NCI-H82 treated with DMSO at 0.1 percent for 48 hours (cell line): ENCODE results near the gene FAM3A.

Experiments used
- DNase-seq: peaks from one replicate; lab custom pipeline; 2025; ENCODE audit not compliant: unreplicated experiment; lab: John Stamatoyannopoulos, UW

Gene FAM3A

GRCh38 chrX:154481911-154482601, 34.0 kb downstream of the FAM3A start:
- no peak for DNase-seq

DNA sequence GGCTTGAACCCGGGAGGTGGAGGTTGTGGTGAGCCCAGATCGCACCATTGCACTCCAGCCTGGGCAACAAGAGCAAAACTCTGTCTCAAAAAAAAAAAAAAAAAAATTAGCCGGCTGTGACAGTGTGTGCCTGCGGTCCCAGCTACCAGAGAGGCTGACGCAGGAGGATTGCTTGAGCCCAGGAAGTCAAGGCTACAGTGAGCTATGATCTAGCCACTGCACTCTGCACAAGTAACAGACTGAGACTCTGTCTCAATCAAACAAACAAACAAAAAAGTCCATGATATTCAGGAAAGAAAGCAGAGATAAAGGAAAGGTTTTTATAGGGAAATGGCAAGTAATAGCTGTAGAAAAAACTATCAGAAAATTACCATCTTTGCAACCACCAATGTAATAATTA, 34.8 kb downstream of the FAM3A start:
- DNase-seq = no peak

GRCh38 chrX:154478728-154479622, 37.1 kb downstream of the FAM3A start, which contains the start of gene LAGE3:
Gene LAGE3 (minus strand): TSS chrX:154479281. CDS start chrX:154478915, 366 bp downstream.
- peak; percentile 44 for DNase-seq

- no peak for DNase-seq
These were observed 38.0 kb downstream of the FAM3A start for GRCh38 chrX:154477891-154478477.

- DNase-seq = no peak
These were observed 39.2 kb downstream of the FAM3A start for GRCh38 chrX:154476821-154477220.

GRCh38 chrX:154473683-154474082, 42.3 kb downstream of the FAM3A start:
- DNase-seq = no peak

DNA sequence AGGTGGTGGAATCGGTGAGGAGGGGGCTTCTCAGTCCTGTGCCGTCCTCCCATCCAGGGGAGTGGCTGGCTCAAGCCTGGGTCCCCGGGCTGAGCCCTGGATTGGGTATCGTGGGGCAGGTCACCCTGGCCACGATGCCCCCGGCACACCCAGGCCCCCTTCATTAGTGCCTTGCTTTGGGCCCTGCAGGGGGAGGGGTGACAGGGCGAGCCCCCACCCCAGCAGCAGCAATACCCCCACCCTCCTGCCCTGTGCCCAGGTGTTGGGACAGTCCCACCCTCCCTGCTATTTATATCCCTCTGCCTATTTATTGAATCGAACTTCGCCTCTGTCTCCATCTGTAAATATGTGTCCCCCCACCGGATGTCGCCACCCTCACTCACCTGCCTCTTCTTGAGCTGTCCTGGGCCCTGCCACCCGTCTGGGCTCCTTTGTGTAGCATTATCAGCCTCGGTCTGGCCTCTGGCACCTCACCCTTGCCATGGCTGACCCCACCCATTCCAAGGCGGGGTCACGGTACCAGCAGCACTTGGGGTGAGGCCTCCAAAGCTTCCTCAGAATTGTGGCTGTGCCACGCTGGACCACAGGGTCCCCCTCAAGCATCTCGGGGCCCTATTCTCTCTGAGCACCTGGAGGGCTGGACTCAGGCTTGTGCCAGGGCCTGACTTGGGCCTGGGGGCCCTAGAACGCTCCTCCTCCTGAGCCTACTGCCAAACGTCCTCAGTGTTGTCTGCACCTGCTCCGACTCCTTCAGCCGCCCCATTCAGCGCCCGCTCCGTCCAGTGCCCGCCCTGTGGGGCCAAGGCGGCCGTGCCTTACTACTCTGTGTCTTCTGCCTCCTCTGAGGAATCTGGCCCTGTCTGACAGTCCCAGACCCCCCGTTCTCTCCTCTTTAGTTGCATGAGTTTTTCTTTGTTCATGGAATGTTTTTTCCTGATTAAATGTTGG, 43.1 kb downstream of the FAM3A start:
- no peak for DNase-seq

GRCh38 chrX:154471839-154472684, 44.0 kb downstream of the FAM3A start:
- no peak for DNase-seq

DNA sequence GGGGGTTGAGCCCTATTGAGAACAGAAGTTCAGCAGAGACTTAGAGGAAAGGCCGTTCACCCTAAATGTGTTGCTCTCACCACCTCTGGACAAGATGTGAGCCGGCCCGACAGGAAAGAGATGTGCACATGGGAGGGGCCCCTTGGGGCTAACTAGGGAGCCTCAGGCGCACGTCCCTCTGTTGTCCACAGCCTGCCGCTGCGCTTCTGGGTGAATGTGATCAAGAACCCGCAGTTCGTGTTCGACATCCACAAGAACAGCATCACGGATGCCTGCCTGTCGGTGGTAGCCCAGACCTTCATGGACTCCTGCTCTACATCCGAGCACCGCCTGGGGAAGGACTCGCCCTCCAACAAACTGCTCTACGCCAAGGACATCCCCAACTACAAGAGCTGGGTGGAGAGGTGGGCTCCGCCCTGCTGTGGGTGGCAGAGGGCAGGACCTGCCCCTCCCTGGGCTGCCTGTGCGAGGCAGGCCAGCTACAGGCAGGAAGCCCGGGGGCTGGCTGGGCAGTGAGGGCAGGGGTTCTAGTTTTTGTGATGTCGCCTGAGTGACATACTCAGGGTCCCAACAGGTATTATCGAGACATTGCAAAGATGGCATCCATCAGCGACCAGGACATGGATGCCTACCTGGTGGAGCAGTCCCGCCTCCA, 45.0 kb downstream of the FAM3A start:
- no peak for DNase-seq

GRCh38 chrX:154470434-154470833, 45.6 kb downstream of the FAM3A start:
- DNase-seq = no peak

- no peak for DNase-seq
These were observed 46.2 kb downstream of the FAM3A start for GRCh38 chrX:154469880-154470279.

- DNase-seq = no peak
These were observed 46.9 kb downstream of the FAM3A start for GRCh38 chrX:154469114-154469513.

DNA sequence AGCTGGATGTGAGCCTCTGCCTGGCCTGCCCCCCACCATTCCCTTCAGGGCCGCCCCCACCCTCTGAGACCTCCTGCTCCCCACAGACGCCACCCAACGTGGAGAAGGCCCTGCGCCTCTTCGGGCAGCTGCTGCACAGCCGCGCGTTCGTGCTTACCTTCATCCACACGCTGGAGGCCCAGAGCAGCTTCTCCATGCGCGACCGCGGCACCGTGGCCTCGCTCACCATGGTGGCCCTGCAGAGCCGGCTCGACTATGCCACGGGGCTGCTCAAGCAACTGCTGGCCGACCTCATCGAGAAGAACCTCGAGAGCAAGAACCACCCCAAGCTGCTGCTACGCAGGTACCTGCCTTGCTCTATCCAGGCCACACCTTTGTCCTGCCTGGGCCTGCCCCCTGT, 47.8 kb downstream of the FAM3A start:
- DNase-seq = no peak

DNA sequence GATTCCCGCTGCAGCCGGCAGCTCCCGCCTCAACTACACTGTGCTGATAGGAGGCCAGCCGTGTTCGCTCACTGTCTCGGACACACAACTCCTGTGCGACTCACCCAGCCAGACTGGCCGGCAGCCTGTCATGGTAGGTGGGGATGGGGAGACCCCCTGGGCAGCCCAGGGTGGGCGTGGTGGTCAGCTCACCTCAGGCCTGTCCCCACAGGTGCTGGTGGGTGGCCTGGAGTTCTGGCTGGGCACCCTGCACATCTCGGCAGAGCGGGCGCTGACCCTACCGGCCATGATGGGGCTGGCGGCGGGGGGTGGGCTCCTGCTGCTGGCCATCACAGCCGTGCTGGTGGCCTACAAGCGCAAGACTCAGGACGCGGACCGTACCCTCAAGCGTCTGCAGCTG, 48.5 kb downstream of the FAM3A start:
- DNase-seq = no peak

DNA sequence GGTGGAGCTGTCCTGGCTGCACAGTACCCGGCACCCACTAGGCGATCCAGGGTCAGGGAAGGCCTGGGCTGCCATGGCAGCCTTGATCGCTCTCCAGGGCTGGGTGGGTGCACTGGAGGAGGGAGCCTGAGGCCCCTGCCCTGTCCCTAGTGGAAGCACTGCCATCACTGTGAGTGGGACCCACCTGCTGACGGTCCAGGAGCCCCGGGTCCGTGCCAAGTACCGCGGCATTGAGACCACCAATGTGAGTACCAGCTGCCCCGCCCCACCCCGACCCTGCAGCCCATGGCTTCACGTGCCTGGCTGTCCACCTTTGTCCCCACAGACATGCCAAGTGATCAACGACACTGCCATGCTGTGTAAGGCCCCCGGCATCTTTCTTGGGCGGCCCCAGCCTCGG, 49.1 kb downstream of the FAM3A start:
- no peak for DNase-seq

- DNase-seq = no peak
These were observed 50.0 kb downstream of the FAM3A start for GRCh38 chrX:154466036-154466435.

DNA sequence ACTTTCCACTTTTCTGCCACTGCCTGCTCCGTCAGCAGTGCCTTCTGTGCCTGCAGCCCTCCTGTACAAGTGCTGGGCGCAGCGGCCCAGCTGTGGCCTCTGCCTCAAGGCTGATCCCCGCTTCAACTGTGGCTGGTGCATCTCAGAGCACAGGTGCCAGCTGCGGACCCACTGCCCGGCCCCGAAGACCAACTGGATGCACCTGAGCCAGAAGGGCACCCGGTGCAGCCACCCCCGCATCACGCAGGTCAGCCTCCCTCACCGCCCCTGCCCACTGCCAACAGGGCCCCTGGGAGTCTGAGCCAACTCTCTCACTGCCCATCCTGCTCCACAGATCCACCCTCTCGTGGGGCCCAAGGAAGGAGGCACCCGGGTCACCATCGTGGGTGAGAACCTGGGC, 50.4 kb downstream of the FAM3A start:
- no peak for DNase-seq

DNA sequence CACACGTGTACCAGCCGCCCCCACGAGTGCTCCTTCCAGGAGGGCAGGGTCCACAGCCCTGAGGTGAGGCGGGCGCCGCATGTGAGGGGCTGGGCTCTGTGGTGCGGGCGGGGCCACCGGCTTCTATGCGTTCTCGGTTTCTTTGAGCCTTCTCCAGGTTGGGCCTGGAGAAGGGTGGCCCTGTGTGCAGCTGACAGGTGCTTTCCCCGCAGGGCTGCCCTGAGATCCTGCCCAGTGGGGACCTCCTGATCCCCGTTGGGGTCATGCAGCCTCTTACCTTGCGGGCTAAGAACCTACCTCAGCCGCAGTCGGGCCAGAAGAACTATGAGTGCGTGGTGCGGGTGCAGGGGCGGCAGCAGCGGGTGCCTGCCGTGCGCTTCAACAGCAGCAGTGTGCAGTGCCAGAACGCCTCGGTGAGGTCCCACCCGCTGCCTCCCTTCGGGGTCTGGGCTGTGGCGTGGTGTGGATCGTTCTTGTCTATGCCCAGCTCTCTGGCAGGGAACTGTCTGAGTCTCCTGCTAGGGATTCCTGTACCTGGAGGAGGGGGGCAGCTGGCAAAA, 51.1 kb downstream of the FAM3A start:
- DNase-seq = no peak

DNA sequence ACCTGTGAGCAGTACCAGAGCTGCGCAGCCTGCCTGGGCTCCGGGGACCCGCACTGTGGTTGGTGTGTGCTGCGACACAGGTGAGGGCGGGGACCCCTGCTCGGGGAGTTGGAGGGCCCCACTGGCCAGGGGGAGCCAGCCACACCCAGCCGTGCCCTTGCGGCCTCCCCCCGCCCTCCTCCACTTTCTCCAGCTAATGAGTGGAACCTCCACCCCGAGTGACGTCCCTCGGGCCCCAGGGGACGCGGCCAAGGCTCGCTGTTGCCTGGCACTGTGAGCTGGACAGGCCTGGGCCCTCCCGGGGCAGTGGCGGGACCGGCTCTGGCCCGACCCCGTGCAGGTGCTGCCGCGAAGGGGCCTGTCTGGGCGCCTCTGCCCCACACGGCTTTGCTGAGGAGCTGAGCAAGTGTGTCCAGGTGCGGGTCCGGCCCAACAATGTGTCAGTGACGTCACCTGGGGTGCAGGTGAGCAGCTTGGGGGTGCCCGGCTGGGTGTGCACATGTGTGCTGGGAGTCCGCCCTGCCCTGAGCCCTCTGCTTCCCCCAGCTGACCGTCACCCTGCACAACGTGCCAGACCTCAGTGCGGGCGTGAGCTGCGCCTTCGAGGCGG, 52.3 kb downstream of the FAM3A start:
- DNase-seq = no peak
